Measurements from ENCODE around the gene PROSER3. TPM values are rescaled to one million over a fixed set of nuclear protein-coding genes. Genes with fewer than 3 reads are reported as not detected.

PROSER3 gene
- total RNA-seq (2022; extraction: Qiagen RNA extraction; ENCODE audit: low read depth), result 27.5 to 38.7 TPM (median 32.5 TPM) in 5 replicates

GRCh38 chr19:35757749-35758608, at the start of gene PROSER3:
PROSER3 (plus strand) TSS chr19:35758176; CDS start chr19:35758216, 40 bp downstream.

DNA sequence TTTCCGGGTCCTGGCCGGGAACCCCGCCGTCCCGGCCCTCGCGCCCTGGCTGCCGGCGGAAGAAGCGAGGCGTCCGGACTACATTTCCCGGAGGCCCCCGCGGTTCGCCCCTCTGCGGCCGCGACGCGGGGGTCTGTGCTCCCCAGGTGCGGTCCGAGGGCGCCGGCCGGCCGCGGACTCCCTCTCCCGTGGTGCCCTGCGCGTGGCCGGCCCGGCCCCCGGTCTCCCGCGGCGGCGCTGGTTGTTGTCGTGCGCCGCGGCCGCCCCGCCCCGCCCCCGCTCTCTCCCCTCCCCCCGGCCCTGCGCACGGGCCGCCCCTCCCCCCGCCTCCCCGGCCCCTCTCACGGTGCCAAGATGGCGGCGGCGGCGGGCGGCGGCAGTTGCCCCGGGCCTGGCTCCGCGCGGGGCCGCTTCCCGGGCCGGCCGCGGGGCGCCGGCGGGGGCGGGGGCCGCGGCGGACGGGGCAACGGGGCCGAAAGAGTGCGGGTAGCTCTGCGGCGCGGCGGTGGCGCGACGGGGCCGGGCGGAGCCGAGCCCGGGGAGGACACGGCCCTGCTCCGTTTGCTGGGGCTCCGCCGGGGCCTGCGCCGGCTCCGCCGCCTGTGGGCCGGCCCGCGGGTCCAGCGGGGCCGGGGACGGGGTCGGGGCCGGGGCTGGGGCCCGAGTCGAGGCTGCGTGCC, 40.2 kb upstream of the PROSER3 start, which contains the start of gene KMT2B:
TSS of gene KMT2B (plus strand) at position 339 of the 680 bp plus-strand sequence. CDS start at position 355, 16 bp downstream.

GRCh38 chr19:35742121-35742724, 15.8 kb upstream of the PROSER3 start, which contains the start of gene IGFLR1:
IGFLR1 (minus strand) TSS chr19:35742452; CDS start chr19:35741180, 1,272 bp downstream.

DNA sequence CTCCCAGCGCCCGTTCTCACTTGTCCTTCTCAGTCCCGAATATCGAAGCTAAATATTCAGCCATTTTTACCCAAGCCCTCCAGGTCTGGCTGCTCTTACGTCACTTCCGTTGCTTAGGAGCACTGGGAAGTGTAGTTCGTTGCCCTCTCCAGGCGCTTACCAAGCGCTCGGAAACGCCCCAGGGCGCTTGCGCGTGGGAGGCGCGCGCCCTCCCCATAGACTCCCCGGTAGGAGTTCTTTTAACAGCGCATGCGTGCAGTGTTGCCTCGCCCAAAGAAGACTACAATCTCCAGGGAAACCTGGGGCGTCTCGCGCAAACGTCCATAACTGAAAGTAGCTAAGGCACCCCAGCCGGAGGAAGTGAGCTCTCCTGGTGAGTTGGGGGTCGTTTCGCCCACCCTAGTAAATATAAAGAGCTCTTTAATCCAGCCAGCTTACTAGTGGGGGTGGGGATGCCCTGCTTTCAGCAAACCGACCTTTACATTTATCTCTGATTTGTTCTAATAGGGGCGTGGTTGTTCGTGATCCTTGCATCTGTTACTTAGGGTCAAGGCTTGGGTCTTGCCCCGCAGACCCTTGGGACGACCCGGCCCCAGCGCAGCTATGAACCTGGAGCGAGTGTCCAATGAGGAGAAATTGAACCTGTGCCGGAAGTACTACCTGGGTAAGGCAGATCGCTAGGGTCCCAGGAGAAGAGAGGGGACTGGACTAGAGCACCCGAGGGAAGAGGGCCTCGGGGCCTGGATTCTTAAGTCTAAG, 12.5 kb upstream of the PROSER3 start, which contains the start of the genes PSENEN and U2AF1L4:
TSS of gene PSENEN (plus strand) at position 324 of the 759 bp plus-strand sequence. CDS start at position 604, 280 bp downstream.
TSS of gene U2AF1L4 (minus strand) at position 91 of the 759 bp plus-strand sequence. CDS start at position 64, 27 bp downstream.

DNA sequence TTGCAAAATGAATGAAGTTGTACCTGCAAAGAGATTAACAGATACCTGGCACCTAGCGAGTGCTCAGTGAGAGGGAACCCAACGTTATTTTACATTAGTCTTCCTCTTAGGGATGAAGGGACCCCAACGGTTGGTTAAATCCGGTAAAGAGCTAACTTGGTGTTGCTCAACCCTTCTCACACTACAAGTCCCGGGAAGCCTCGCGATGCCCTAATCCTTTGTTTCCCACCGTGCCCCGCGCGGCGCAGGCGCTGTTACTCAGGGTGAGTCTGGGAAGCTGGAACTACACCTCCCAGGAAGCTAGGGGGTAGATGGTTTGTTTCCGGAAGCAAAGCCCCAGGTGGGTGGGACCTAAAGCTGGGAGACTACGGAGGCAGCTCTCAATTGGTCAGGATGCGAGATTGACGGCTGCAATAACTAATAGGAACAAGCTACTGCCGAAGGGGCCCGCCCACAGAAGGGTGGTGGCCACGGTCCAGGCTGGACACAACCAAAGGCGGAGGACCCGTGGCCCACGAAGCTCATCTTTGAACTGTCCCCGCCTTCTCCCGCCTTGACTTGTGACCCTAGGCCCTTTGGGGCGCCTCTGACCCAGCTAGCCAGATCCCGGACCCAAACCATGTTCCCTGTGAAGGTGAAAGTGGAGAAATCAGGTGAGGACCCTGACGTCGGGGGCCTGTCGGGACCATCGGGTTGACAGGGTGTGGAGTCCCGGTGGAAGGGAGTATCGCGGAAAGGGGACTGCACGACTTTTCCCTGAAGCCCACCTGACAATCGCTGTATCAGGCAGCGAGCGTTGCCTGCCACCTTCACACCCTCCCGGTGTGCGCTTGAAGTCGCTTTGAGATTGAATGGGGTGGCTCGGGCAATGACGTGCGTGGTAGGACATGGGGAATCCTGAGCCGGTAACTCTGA, 9.6 kb upstream of the PROSER3 start, which contains the start of gene LIN37:
TSS of gene LIN37 (plus strand) at position 471 of the 915 bp plus-strand sequence. CDS start at position 620, 149 bp downstream.

DNA sequence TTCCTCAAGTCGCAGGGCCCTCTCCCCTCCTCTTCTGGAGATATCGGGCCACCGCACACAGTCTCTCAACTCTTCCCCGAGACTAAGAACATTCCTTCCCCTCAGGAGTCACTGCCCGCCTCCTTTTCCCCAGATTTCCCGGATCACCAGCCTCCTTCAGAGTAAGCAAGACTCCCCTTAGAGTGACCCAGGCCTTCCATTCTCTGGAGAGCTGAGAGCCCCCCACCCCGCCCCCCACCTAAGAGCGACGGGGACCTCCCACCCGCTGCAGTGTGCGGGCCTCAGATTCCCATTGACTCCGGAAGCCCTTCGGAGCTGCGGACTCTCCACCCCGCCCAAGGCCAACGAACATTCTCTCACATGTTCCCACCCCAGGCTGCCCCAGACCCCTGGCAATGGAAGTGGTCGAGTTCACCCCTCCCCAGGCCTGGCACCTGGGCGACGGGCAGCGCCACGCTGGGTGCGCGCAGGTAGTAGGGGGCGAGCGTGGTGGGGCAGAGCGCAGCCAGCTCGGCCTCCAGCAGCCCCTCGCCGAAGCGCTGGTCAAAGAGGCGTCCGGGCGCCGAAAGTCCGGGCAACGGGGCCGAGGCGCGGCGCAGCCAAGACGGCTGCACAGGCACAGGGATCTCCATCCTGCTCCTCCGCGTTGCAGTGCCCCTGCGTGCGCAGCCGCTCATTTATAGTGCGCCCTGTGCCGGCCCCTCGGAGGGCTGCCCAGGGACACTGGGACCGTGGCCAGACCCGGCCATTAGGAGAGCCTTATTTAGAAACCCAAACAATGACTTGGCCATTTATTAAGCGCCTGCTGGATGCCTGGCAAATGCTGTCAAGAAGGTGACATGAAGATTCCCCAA, 1.4 kb upstream of the PROSER3 start, which contains the start of gene HSPB6:
TSS of gene HSPB6 (minus strand) at position 653 of the 854 bp plus-strand sequence. CDS start at position 632, 21 bp downstream.

DNA sequence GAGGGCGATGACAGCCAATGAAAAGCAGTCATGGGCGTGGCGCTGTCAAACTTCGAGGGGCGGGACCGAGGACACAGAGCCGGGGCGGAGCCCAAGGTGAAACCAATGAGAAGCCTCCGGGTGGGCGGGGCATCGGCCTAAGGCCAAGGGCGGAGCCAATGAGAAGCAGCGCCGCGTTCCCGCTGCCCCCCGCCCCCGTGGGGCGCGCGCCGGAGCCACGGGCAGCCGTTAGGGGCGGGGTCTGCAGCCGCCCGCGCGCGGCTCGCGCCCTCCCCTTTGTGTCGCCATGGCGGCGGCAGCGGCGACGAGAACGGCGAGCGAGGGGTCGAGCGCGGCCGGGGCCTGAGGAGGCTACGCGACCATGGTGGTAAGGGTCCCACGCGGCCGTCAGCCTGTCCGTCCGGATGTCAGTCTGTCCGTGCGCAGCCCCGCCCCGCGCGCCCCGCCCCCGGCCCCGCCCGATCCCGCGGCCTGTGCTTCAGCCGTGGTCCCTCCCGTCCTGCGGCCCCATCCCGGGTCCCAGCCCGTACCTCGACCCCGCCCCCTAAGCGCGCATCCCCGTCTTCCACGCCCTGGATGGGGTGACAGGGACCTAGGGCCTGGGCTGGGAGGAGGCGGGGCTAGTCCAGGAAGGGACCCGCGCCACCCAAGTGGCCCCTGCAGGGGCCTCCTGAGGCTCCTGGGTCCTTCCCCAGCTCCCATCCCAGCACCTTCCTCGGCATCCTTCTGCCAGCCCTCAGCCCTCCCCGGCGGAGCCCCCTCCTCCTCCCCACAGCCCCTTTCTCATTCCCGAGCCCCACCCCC, 17.5 kb downstream of the PROSER3 start, which contains the start of gene ARHGAP33:
TSS of gene ARHGAP33 (plus strand) at position 267 of the 804 bp plus-strand sequence. CDS start at position 362, 95 bp downstream.

DNA sequence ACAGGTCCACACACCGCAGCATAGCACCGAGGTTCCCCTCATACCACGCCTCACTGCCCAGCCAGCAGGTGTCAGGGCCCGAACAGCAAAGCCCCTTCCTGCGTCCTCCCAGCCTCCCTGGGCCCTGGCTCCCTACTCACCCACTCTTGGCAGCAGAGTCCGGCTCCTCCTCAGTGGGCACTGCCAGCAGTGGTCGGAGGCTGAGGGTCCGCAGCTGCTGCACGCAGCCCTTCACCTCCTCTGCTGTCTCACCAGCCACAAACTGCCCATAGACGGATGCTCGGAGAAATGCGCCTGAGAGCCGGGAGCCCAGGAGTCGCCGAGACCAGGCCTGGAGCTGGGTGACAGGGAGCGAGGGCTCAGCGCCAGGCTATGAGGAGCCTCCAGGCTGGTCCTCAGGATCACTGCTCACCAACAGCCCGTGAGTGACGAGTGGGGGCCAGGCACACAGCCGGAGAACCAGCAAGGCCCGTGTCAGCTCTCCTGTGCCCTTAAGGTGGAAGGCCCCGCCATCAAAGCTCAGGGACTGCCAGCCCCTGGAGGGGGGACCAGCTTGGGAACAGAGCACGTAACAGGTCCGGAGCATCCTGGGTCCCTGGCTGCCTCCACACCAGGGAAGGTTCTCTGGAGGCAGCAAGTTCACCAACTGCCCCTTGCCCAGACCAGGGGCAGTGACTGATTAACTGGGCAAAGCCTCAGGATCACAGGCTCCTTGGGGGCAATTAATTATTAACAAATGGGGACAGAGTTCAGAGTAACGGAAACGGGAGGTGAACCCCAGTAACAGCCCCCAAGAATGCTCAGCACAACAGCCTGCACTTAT, 54.5 kb downstream of the PROSER3 start, which contains the start of gene PRODH2:
TSS of gene PRODH2 (minus strand) at position 626 of the 823 bp plus-strand sequence. CDS start at position 586, 40 bp downstream.

Other genes starting within 250 kb of the PROSER3 start
- 27.3 to 37.1 TPM (median 33.6 TPM) in 5 replicates for gene DMKN, start 244.5 kb upstream of the PROSER3 start, total RNA-seq (2022; extraction: Qiagen RNA extraction; ENCODE audit: low read depth)
- 2.7 to 3.9 TPM (median 3.0 TPM) in 5 replicates for gene SBSN, start 229.9 kb upstream of the PROSER3 start, total RNA-seq (2022; extraction: Qiagen RNA extraction; ENCODE audit: low read depth)
- gene GAPDHS, start 224.7 kb upstream of the PROSER3 start, total RNA-seq (2022; extraction: Qiagen RNA extraction; ENCODE audit: low read depth), result not detected in 5 replicates
- 350 to 445 TPM (median 403 TPM) in 5 replicates for gene TMEM147, start 212.6 kb upstream of the PROSER3 start, total RNA-seq (2022; extraction: Qiagen RNA extraction; ENCODE audit: low read depth)
- gene ATP4A, start 194.5 kb upstream of the PROSER3 start, total RNA-seq (2022; extraction: Qiagen RNA extraction; ENCODE audit: low read depth), result 0.10 TPM in 1 of 5 replicates, not detected in the others
- not detected in 5 replicates for gene PMIS2, start 172.0 kb upstream of the PROSER3 start, total RNA-seq (2022; extraction: Qiagen RNA extraction; ENCODE audit: low read depth)
- 10.8 to 18.4 TPM (median 15.7 TPM) in 5 replicates for gene HAUS5, start 145.4 kb upstream of the PROSER3 start, total RNA-seq (2022; extraction: Qiagen RNA extraction; ENCODE audit: low read depth)
- 147 to 213 TPM (median 187 TPM) in 5 replicates for gene RBM42, start 129.1 kb upstream of the PROSER3 start, total RNA-seq (2022; extraction: Qiagen RNA extraction; ENCODE audit: low read depth)
- 2.1 to 3.1 TPM (median 2.3 TPM) in 5 replicates for gene ETV2, start 116.4 kb upstream of the PROSER3 start, total RNA-seq (2022; extraction: Qiagen RNA extraction; ENCODE audit: low read depth)
- gene COX6B1, start 109.9 kb upstream of the PROSER3 start, total RNA-seq (2022; extraction: Qiagen RNA extraction; ENCODE audit: low read depth), result 1,270 to 1,573 TPM (median 1,320 TPM) in 5 replicates
- gene UPK1A, start 91.7 kb upstream of the PROSER3 start, total RNA-seq (2022; extraction: Qiagen RNA extraction; ENCODE audit: low read depth), result 0.64 to 1.2 TPM (median 0.84 TPM) in 5 replicates
- 0.05 TPM in 1 of 5 replicates, not detected in the others for gene ZBTB32, start 53.6 kb upstream of the PROSER3 start, total RNA-seq (2022; extraction: Qiagen RNA extraction; ENCODE audit: low read depth)
- gene KMT2B, start 40.2 kb upstream of the PROSER3 start, total RNA-seq (2022; extraction: Qiagen RNA extraction; ENCODE audit: low read depth), result 47.8 to 63.3 TPM (median 58.5 TPM) in 5 replicates
- gene IGFLR1, start 15.7 kb upstream of the PROSER3 start, total RNA-seq (2022; extraction: Qiagen RNA extraction; ENCODE audit: low read depth), result 10.2 to 13.0 TPM (median 11.9 TPM) in 5 replicates
- gene U2AF1L4, start 12.8 kb upstream of the PROSER3 start, total RNA-seq (2022; extraction: Qiagen RNA extraction; ENCODE audit: low read depth), result 23.0 to 29.3 TPM (median 28.6 TPM) in 5 replicates
- gene PSENEN, start 12.5 kb upstream of the PROSER3 start, total RNA-seq (2022; extraction: Qiagen RNA extraction; ENCODE audit: low read depth), result 273 to 299 TPM (median 279 TPM) in 5 replicates
- gene LIN37, start 9.6 kb upstream of the PROSER3 start, total RNA-seq (2022; extraction: Qiagen RNA extraction; ENCODE audit: low read depth), result 20.7 to 27.8 TPM (median 21.4 TPM) in 5 replicates
- gene HSPB6, start 1.1 kb upstream of the PROSER3 start, total RNA-seq (2022; extraction: Qiagen RNA extraction; ENCODE audit: low read depth), result 0.16 to 0.34 TPM (median 0.20 TPM) in 5 replicates
- gene ARHGAP33, start 17.4 kb downstream of the PROSER3 start, total RNA-seq (2022; extraction: Qiagen RNA extraction; ENCODE audit: low read depth), result 3.5 to 9.2 TPM (median 6.2 TPM) in 5 replicates
- gene PRODH2, start 54.7 kb downstream of the PROSER3 start, total RNA-seq (2022; extraction: Qiagen RNA extraction; ENCODE audit: low read depth), result 0.27 to 0.66 TPM (median 0.41 TPM) in 4 of 5 replicates, not detected in the other
- 0.17 to 0.77 TPM (median 0.42 TPM) in 5 replicates for gene NPHS1, start 94.3 kb downstream of the PROSER3 start, total RNA-seq (2022; extraction: Qiagen RNA extraction; ENCODE audit: low read depth)
- 0.44 to 0.74 TPM (median 0.58 TPM) in 5 replicates for gene KIRREL2, start 98.7 kb downstream of the PROSER3 start, total RNA-seq (2022; extraction: Qiagen RNA extraction; ENCODE audit: low read depth)
- gene APLP1, start 110.4 kb downstream of the PROSER3 start, total RNA-seq (2022; extraction: Qiagen RNA extraction; ENCODE audit: low read depth), result 82.7 to 99.7 TPM (median 88.7 TPM) in 5 replicates
- 6.5 to 8.9 TPM (median 7.4 TPM) in 5 replicates for gene NFKBID, start 142.4 kb downstream of the PROSER3 start, total RNA-seq (2022; extraction: Qiagen RNA extraction; ENCODE audit: low read depth)
- gene HCST, start 144.4 kb downstream of the PROSER3 start, total RNA-seq (2022; extraction: Qiagen RNA extraction; ENCODE audit: low read depth), result 0.25 to 0.75 TPM (median 0.60 TPM) in 3 of 5 replicates, not detected in the others
- 0.31 TPM in 1 of 5 replicates, not detected in the others for gene TYROBP, start 150.1 kb downstream of the PROSER3 start, total RNA-seq (2022; extraction: Qiagen RNA extraction; ENCODE audit: low read depth)
- 11.7 to 28.8 TPM (median 20.5 TPM) in 5 replicates for gene LRFN3, start 178.2 kb downstream of the PROSER3 start, total RNA-seq (2022; extraction: Qiagen RNA extraction; ENCODE audit: low read depth)
- 36.8 to 48.3 TPM (median 46.4 TPM) in 5 replicates for gene SDHAF1, start 237.0 kb downstream of the PROSER3 start, total RNA-seq (2022; extraction: Qiagen RNA extraction; ENCODE audit: low read depth)